ENCODE results near the gene PLCB4. TPM values are rescaled to one million over a fixed set of nuclear protein-coding genes. Genes with fewer than 3 reads are reported as not detected.
A peak's percentile ranks its signal among the peaks of the same experiment; 100 is the strongest.

PLCB4 gene
- polyA plus RNA-seq, 3 donors, result not detected

- Histone ChIP-seq H3K4me2 (replicated peaks; ENCODE audit: extremely low read depth, low read length, poor library complexity, severe bottlenecking) (peak overlapping the region; percentile 40), H3K27me3 (ENCODE audit: control insufficient read depth in 2 of 2, insufficient read depth in 2 of 2, low read length in 2 of 2) (peaks cover 32 to 37% of the 10 kb centered on the region in 2 donors), H3K4me3 (replicated peaks in 1 of 3; ENCODE audit: low read depth in 2 of 3, low read length in 3 of 3) (peak overlapping the region in 1 of 3 experiments; percentile 3), H3K4me1 (ENCODE audit: control insufficient read depth in 1 of 2, insufficient read depth in 2 of 2, low read length in 2 of 2) (peaks cover 72 to 75% of the 10 kb centered on the region in 2 donors), H2AFZ (ENCODE audit: insufficient read depth, low read depth, low read length, poor library complexity, severe bottlenecking) (no peak overlapping the region), H3K9me3 (replicated peaks in 1 of 2; ENCODE audit: control insufficient read depth in 1 of 2, insufficient read depth in 1 of 2, low read length in 2 of 2) (peaks cover 0 to 7% of the 10 kb centered on the region in 2 donors), H3K79me2 (ENCODE audit: insufficient read depth, low read length) (no peaks in the 10 kb centered on the region), H3K9ac (ENCODE audit: insufficient read depth, low read length, poor library complexity, severe bottlenecking) (no peak overlapping the region), H3K36me3 (replicated peaks in 1 of 2; ENCODE audit: control insufficient read depth in 1 of 2, insufficient read depth in 2 of 2, low read length in 2 of 2) (no peaks in the 10 kb centered on the region), H3K27ac (ENCODE audit: low read depth in 1 of 2, low read length in 2 of 2) (no peak overlapping the region), H4K20me1 (ENCODE audit: insufficient read depth, low read length) (no peaks in the 10 kb centered on the region)
- H3K4me1 Mint-ChIP-seq, result peaks cover 46% of the 10 kb centered on the region
- DNase-seq, result peak; percentile 57 to 71 (median 69)
- intact Hi-C loops (cut with micrococcal nuclease), result no loop called here
- H3K27me3 Mint-ChIP-seq (ENCODE audit: low read depth in 3 of 3), result peaks cover 34 to 36% (median 35%) of the 10 kb centered on the region in 3 donors
- TF ChIP-seq CTCF (IDR thresholded peaks at IDR 0.05), result no peak
- peak overlapping the region in 6 of 7 donors; percentile 63 to 85 (median 74) for H3K27ac Mint-ChIP-seq
- H3K36me3 Mint-ChIP-seq, result peaks cover 6 to 7% of the 10 kb centered on the region in 2 donors
- H3K9me3 Mint-ChIP-seq, result peaks cover 0 to 27% (median 7%) of the 10 kb centered on the region in 7 donors
- peak overlapping the region in 1 of 2 donors; percentile 68 for H3K4me3 Mint-ChIP-seq
- 0% methylated on average over 4 of the region's 9 CpGs for WGBS (ENCODE audit: insufficient coverage)
Observed at GRCh38 chr20:9503526-9504245, 434.8 kb downstream of the PLCB4 start.

- peaks cover 17 to 19% of the 10 kb centered on the region in 2 donors for H3K36me3 Mint-ChIP-seq
- H3K27me3 ChIP-seq (ENCODE audit: control insufficient read depth in 2 of 2, insufficient read depth in 2 of 2, low read length in 2 of 2), result peaks cover 52 to 63% of the 10 kb centered on the region in 2 donors
- peak in 1 of 3 donors; percentile 49 for DNase-seq
- peak overlapping the region; percentile 60 to 92 for H3K4me3 Mint-ChIP-seq
- no peaks in the 10 kb centered on the region for H4K20me1 ChIP-seq (ENCODE audit: insufficient read depth, low read length)
- H3K27ac Mint-ChIP-seq, result peak overlapping the region in 2 of 7 donors; percentile 26 to 41
- peaks cover 59 to 63% of the 10 kb centered on the region in 2 donors for H3K4me1 ChIP-seq (ENCODE audit: control insufficient read depth in 1 of 2, insufficient read depth in 2 of 2, low read length in 2 of 2)
- H3K9me3 ChIP-seq (replicated peaks in 1 of 2; ENCODE audit: control insufficient read depth in 1 of 2, insufficient read depth in 1 of 2, low read length in 2 of 2), result peaks cover 0 to 7% of the 10 kb centered on the region in 2 donors
- no peak for TF ChIP-seq CTCF (IDR thresholded peaks at IDR 0.05)
- peak overlapping the region; percentile 64 for H3K4me2 ChIP-seq (replicated peaks; ENCODE audit: extremely low read depth, low read length, poor library complexity, severe bottlenecking)
- WGBS (ENCODE audit: insufficient coverage), result 5% methylated on average over 26 of the region's 34 CpGs
- no peak overlapping the region for H3K9ac ChIP-seq (ENCODE audit: insufficient read depth, low read length, poor library complexity, severe bottlenecking)
- intact Hi-C loops (cut with micrococcal nuclease), result loop anchor here in 1 of 2 donors (5.0 kb wide), 1 partner anchor 49 kb away; no protein-coding TSS in a partner anchor
- no peaks in the 10 kb centered on the region for H3K79me2 ChIP-seq (ENCODE audit: insufficient read depth, low read length)
- peak overlapping the region; percentile 6 for H2AFZ ChIP-seq (ENCODE audit: insufficient read depth, low read depth, low read length, poor library complexity, severe bottlenecking)
- peaks cover 57% of the 10 kb centered on the region for H3K4me1 Mint-ChIP-seq
- no peaks in the 10 kb centered on the region for H3K36me3 ChIP-seq (replicated peaks in 1 of 2; ENCODE audit: control insufficient read depth in 1 of 2, insufficient read depth in 2 of 2, low read length in 2 of 2)
- H3K27me3 Mint-ChIP-seq (ENCODE audit: low read depth in 3 of 3), result peaks cover 55 to 61% (median 59%) of the 10 kb centered on the region in 3 donors
- no peak overlapping the region for H3K27ac ChIP-seq (ENCODE audit: low read depth in 1 of 2, low read length in 2 of 2)
- peak overlapping the region in 2 of 3 experiments; percentile 11 to 64 for H3K4me3 ChIP-seq (replicated peaks in 1 of 3; ENCODE audit: low read depth in 2 of 3, low read length in 3 of 3)
- peaks cover 0 to 28% (median 10%) of the 10 kb centered on the region in 7 donors for H3K9me3 Mint-ChIP-seq
Observed at GRCh38 chr20:9506280-9506821, 437.5 kb downstream of the PLCB4 start.

Data from CD14-positive monocyte (primary cell).